ENCODE measurements around the gene CADPS. TPM values are rescaled to one million over a fixed set of nuclear protein-coding genes. Genes with fewer than 3 reads are reported as not detected.

CADPS gene
- total RNA-seq, 1 experiment from 2014 or later: not detected

- no peaks in the 10 kb centered on the region for H3K4me1 ChIP-seq (ENCODE audit: insufficient read depth, low read length, poor library complexity, severe bottlenecking)
- no peaks in the 10 kb centered on the region for H3K9me3 ChIP-seq (ENCODE audit: low read depth, low read length, poor library complexity, severe bottlenecking)
- BruUV-seq (replicated peaks): no TSS peak
- no peak overlapping the region for H3K4me3 ChIP-seq (ENCODE audit: low read depth, low read length, poor library complexity, severe bottlenecking)
- H3K27me3 ChIP-seq (replicated peaks; ENCODE audit: insufficient read depth, low read depth, low read length, poor library complexity): no peaks in the 10 kb centered on the region
- no peaks in the 10 kb centered on the region for H3K36me3 ChIP-seq (ENCODE audit: insufficient read depth, low read length, poor library complexity, severe bottlenecking)
- DNase-seq (ENCODE audit: low spot score): no peak
- CTCF ChIA-PET: no interaction called here
- intact Hi-C loops (cut with micrococcal nuclease; ENCODE audit: unreplicated experiment): no loop called here
- no peak overlapping the region for H3K27ac ChIP-seq (ENCODE audit: low read depth, low read length, poor library complexity, severe bottlenecking)
- TF ChIP-seq, protein P1, sequence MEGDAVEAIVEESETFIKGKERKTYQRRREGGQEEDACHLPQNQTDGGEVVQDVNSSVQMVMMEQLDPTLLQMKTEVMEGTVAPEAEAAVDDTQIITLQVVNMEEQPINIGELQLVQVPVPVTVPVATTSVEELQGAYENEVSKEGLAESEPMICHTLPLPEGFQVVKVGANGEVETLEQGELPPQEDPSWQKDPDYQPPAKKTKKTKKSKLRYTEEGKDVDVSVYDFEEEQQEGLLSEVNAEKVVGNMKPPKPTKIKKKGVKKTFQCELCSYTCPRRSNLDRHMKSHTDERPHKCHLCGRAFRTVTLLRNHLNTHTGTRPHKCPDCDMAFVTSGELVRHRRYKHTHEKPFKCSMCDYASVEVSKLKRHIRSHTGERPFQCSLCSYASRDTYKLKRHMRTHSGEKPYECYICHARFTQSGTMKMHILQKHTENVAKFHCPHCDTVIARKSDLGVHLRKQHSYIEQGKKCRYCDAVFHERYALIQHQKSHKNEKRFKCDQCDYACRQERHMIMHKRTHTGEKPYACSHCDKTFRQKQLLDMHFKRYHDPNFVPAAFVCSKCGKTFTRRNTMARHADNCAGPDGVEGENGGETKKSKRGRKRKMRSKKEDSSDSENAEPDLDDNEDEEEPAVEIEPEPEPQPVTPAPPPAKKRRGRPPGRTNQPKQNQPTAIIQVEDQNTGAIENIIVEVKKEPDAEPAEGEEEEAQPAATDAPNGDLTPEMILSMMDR (conservative IDR thresholded peaks at IDR 0.05; ENCODE audit: low read depth, low read length): no peak
- TF ChIP-seq EZH2 (IDR thresholded peaks at IDR 0.05; ENCODE audit: borderline replicate concordance, low read depth, low read length, poor library complexity, severe bottlenecking): no peak
- POLR2A ChIA-PET (ENCODE audit: low non-redundant PET): no interaction called here
Measured at GRCh38 chr3:62724503-62724902, 150.7 kb downstream of the CADPS start.

DNA sequence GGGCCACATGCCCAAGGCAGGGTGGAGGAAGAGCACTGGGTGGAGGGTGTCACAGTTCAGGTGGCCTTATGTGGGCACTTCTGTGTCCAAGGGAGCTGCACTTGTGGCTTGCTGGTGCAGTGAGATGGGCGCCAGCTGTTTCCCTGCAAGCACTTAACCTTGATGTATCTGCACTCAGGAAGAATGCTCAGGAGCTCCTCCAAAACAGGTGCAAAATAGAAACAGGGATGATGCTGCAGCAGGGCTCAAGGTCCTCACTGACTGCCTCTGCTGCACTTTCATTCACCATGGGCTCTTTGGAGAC is 151.3 kb downstream of the CADPS start:
- no peaks in the 10 kb centered on the region for H3K4me1 ChIP-seq (ENCODE audit: insufficient read depth, low read length, poor library complexity, severe bottlenecking)
- H3K27ac ChIP-seq (ENCODE audit: low read depth, low read length, poor library complexity, severe bottlenecking): no peak overlapping the region
- ChIA-PET POLR2A (ENCODE audit: low non-redundant PET) (no interaction called here), CTCF (no interaction called here)
- intact Hi-C loops (cut with micrococcal nuclease; ENCODE audit: unreplicated experiment): no loop called here
- no TSS peak for BruUV-seq (replicated peaks)
- no peak for DNase-seq (ENCODE audit: low spot score)
- H3K9me3 ChIP-seq (ENCODE audit: low read depth, low read length, poor library complexity, severe bottlenecking): no peaks in the 10 kb centered on the region
- no peak for TF ChIP-seq EZH2 (IDR thresholded peaks at IDR 0.05; ENCODE audit: borderline replicate concordance, low read depth, low read length, poor library complexity, severe bottlenecking)
- TF ChIP-seq, protein P1 (conservative IDR thresholded peaks at IDR 0.05; ENCODE audit: low read depth, low read length): no peak
- H3K27me3 ChIP-seq (replicated peaks; ENCODE audit: insufficient read depth, low read depth, low read length, poor library complexity): no peaks in the 10 kb centered on the region
- no peak overlapping the region for H3K4me3 ChIP-seq (ENCODE audit: low read depth, low read length, poor library complexity, severe bottlenecking)
- no peaks in the 10 kb centered on the region for H3K36me3 ChIP-seq (ENCODE audit: insufficient read depth, low read length, poor library complexity, severe bottlenecking)

GRCh38 chr3:62723166-62723913 is 151.9 kb downstream of the CADPS start:
- no peak for TF ChIP-seq EZH2 (IDR thresholded peaks at IDR 0.05; ENCODE audit: borderline replicate concordance, low read depth, low read length, poor library complexity, severe bottlenecking)
- no peak for DNase-seq (ENCODE audit: low spot score)
- BruUV-seq (replicated peaks): no TSS peak
- no peak overlapping the region for H3K4me3 ChIP-seq (ENCODE audit: low read depth, low read length, poor library complexity, severe bottlenecking)
- no peaks in the 10 kb centered on the region for H3K9me3 ChIP-seq (ENCODE audit: low read depth, low read length, poor library complexity, severe bottlenecking)
- intact Hi-C loops (cut with micrococcal nuclease; ENCODE audit: unreplicated experiment): no loop called here
- no peaks in the 10 kb centered on the region for H3K36me3 ChIP-seq (ENCODE audit: insufficient read depth, low read length, poor library complexity, severe bottlenecking)
- H3K4me1 ChIP-seq (ENCODE audit: insufficient read depth, low read length, poor library complexity, severe bottlenecking): no peaks in the 10 kb centered on the region
- H3K27ac ChIP-seq (ENCODE audit: low read depth, low read length, poor library complexity, severe bottlenecking): no peak overlapping the region
- POLR2A ChIA-PET (ENCODE audit: low non-redundant PET): no interaction called here
- H3K27me3 ChIP-seq (replicated peaks; ENCODE audit: insufficient read depth, low read depth, low read length, poor library complexity): no peaks in the 10 kb centered on the region
- CTCF ChIA-PET: no interaction called here

- Histone ChIP-seq H3K4me1 (ENCODE audit: insufficient read depth, low read length, poor library complexity, severe bottlenecking) (no peaks in the 10 kb centered on the region), H3K27ac (ENCODE audit: low read depth, low read length, poor library complexity, severe bottlenecking) (no peak overlapping the region), H3K27me3 (replicated peaks; ENCODE audit: insufficient read depth, low read depth, low read length, poor library complexity) (no peaks in the 10 kb centered on the region), H3K36me3 (ENCODE audit: insufficient read depth, low read length, poor library complexity, severe bottlenecking) (no peaks in the 10 kb centered on the region), H3K9me3 (ENCODE audit: low read depth, low read length, poor library complexity, severe bottlenecking) (no peaks in the 10 kb centered on the region), H3K4me3 (ENCODE audit: low read depth, low read length, poor library complexity, severe bottlenecking) (no peak overlapping the region)
- TF ChIP-seq, protein P1 (conservative IDR thresholded peaks at IDR 0.05; ENCODE audit: low read depth, low read length): no peak
- TF ChIP-seq EZH2 (IDR thresholded peaks at IDR 0.05; ENCODE audit: borderline replicate concordance, low read depth, low read length, poor library complexity, severe bottlenecking): no peak
- BruUV-seq (replicated peaks): no TSS peak
- DNase-seq (ENCODE audit: low spot score): no peak
- intact Hi-C loops (cut with micrococcal nuclease; ENCODE audit: unreplicated experiment): no loop called here
- ChIA-PET CTCF (no interaction called here), POLR2A (ENCODE audit: low non-redundant PET) (no interaction called here)
Measured at GRCh38 chr3:62722344-62722743, 152.9 kb downstream of the CADPS start.

Measured in A673 (cell line).